Muscle of arm (tissue), 12 donors: Measurements from ENCODE around the gene KCNJ9. TPM values are rescaled to one million over a fixed set of nuclear protein-coding genes. Genes with fewer than 3 reads are reported as not detected.
"Not testable (repeated sequence)": the region's sequence is repeated elsewhere in the genome, so short reads cannot be mapped to it uniquely, and the experiment has no call there.

ENCODE experiments used
- DNase-seq: peaks from one replicate; pipeline ENCODE4 v3.0.0-alpha.2; 2013
- polyA plus RNA-seq, 12 donors: library from polyadenylated mRNA; unstranded; fragments of 120-200 nt; gene quantifications; one replicate each; pipeline ENCODE4 v1.2.1, GENCODE V29; 2013; ENCODE audit not compliant: insufficient read length in 12 of 12

The KCNJ9 gene
- polyA plus RNA-seq, 12 donors: 0.04 to 0.22 (median 0.07) TPM; not detected in 2

- DNase-seq: no peak
Observed at GRCh38 chr1:160103658-160104408, 22.5 kb downstream of the KCNJ9 start.

GRCh38 chr1:160104486-160104885 is 23.1 kb downstream of the KCNJ9 start:
- DNase-seq: no peak

- no peak for DNase-seq
Observed at GRCh38 chr1:160105155-160105554, 23.8 kb downstream of the KCNJ9 start.

GRCh38 chr1:160107512-160107911 is 26.2 kb downstream of the KCNJ9 start:
- no peak for DNase-seq

- DNase-seq: no peak
Observed at GRCh38 chr1:160108888-160109662, 27.7 kb downstream of the KCNJ9 start.

- DNase-seq: no peak
Observed at GRCh38 chr1:160109686-160110085, 28.3 kb downstream of the KCNJ9 start.

- DNase-seq: not testable (repeated sequence)
Observed at GRCh38 chr1:160111462-160111861, 30.1 kb downstream of the KCNJ9 start.

- DNase-seq: peak; percentile 79
Observed at GRCh38 chr1:160112357-160112756, 31.0 kb downstream of the KCNJ9 start.

GRCh38 chr1:160113407-160113806 is 32.1 kb downstream of the KCNJ9 start:
- DNase-seq: no peak

GRCh38 chr1:160114085-160114484 is 32.7 kb downstream of the KCNJ9 start:
- DNase-seq: no peak

GRCh38 chr1:160115545-160116282 is 34.4 kb downstream of the KCNJ9 start, which contains the start of gene ATP1A2:
Gene ATP1A2 (plus strand): TSS chr1:160115759. CDS start chr1:160115862, 103 bp downstream.
- DNase-seq: no peak

GRCh38 chr1:160116283-160117147 is 35.2 kb downstream of the KCNJ9 start:
- no peak for DNase-seq

- DNase-seq: no peak
Observed at GRCh38 chr1:160117300-160117699, 36.0 kb downstream of the KCNJ9 start.

- DNase-seq: no peak
Observed at GRCh38 chr1:160117709-160118183, 36.4 kb downstream of the KCNJ9 start.

GRCh38 chr1:160118928-160119327 is 37.6 kb downstream of the KCNJ9 start:
- no peak for DNase-seq

- DNase-seq: no peak
Observed at GRCh38 chr1:160120797-160121196, 39.5 kb downstream of the KCNJ9 start.

- no peak for DNase-seq
Observed at GRCh38 chr1:160121388-160121787, 40.0 kb downstream of the KCNJ9 start.

- no peak for DNase-seq
Observed at GRCh38 chr1:160122978-160123495, 41.7 kb downstream of the KCNJ9 start.

- DNase-seq: no peak
Observed at GRCh38 chr1:160123726-160124125, 42.4 kb downstream of the KCNJ9 start.

GRCh38 chr1:160124705-160125478 is 43.6 kb downstream of the KCNJ9 start:
- DNase-seq: no peak
